ENCODE measurements around the gene UBN2. TPM values are rescaled to one million over a fixed set of nuclear protein-coding genes. Genes with fewer than 3 reads are reported as not detected.

UBN2 gene
- total and polyA plus RNA-seq, 2 of the 13 experiments (the other 11 are each of a cell fraction or from before 2014, with no cell fraction given), result 5.6 to 5.7 TPM

- no peak for TF ChIP-seq HBP1 (CRISPR knock-in tag; IDR thresholded peaks at IDR 0.05; ENCODE audit: low read depth)
- 0 out of 2 replicates have a peak, but pooled peaks have one; percentile 9 for TF ChIP-seq RFXAP (CRISPR knock-in tag; IDR thresholded peaks at IDR 0.05; ENCODE audit: borderline replicate concordance)
- peak; percentile 41 for TF ChIP-seq SMAD3 (CRISPR knock-in tag; IDR thresholded peaks at IDR 0.05)
- 0 out of 2 replicates have a peak, but pooled peaks have one; percentile 75 for TF ChIP-seq ZXDC (CRISPR knock-in tag; IDR thresholded peaks at IDR 0.05)
- peak; percentile 90; the same call in 1 of the 2 replicates for TF ChIP-seq ZNF891 (CRISPR knock-in tag; IDR thresholded peaks at IDR 0.05)
- TF ChIP-seq ZNF12 (CRISPR knock-in tag; IDR thresholded peaks at IDR 0.05), result no peak
- TF ChIP-seq SMAD1 (CRISPR knock-in tag; IDR thresholded peaks at IDR 0.05; ENCODE audit: borderline replicate concordance, low read depth), result peak; percentile 61; the same call in 1 of the 2 replicates
- no peak for TF ChIP-seq LCORL (IDR thresholded peaks at IDR 0.05)
- TF ChIP-seq LCORL (CRISPR knock-in tag; IDR thresholded peaks at IDR 0.05), result no peak; the same call in 1 of the 2 replicates
- TF ChIP-seq KAT8 (CRISPR knock-in tag; IDR thresholded peaks at IDR 0.05), result peak; percentile 74; the same call in 1 of the 2 replicates
- no peak; the same call in 1 of the 2 replicates for TF ChIP-seq ZNF451 (CRISPR knock-in tag; IDR thresholded peaks at IDR 0.05)
- peak; percentile 76 for TF ChIP-seq ATF1 (CRISPR knock-in tag; IDR thresholded peaks at IDR 0.05)
- peak; percentile 34; the same call in 1 of the 2 replicates for TF ChIP-seq MEIS2 (CRISPR knock-in tag; IDR thresholded peaks at IDR 0.05)
- TF ChIP-seq PRDM10 (CRISPR knock-in tag; IDR thresholded peaks at IDR 0.05; ENCODE audit: low read depth), result peak; percentile 99
- TF ChIP-seq ZNF350 (CRISPR knock-in tag; IDR thresholded peaks at IDR 0.05; ENCODE audit: borderline replicate concordance, low read depth), result peak; percentile 97
- TF ChIP-seq ZNF720 (CRISPR knock-in tag; IDR thresholded peaks at IDR 0.05), result no peak
- TF ChIP-seq CCDC6 (CRISPR knock-in tag; IDR thresholded peaks at IDR 0.05), result no peak; the same call in 1 of the 2 replicates
- TF ChIP-seq ZNF274 (CRISPR knock-in tag; IDR thresholded peaks at IDR 0.05), result no peak
- no peak for TF ChIP-seq CEBPB (IDR thresholded peaks at IDR 0.05; ENCODE audit: borderline replicate concordance, low read depth, low read length)
- peak; percentile 78 for TF ChIP-seq POLR2AphosphoS5 (IDR thresholded peaks at IDR 0.05; ENCODE audit: low read depth, low read length)
- 0 out of 2 replicates have a peak, but pooled peaks have one; percentile 45 for TF ChIP-seq ZNF512 (CRISPR knock-in tag; IDR thresholded peaks at IDR 0.05)
Measured at GRCh38 chr7:139341058-139341775, 110.2 kb downstream of the UBN2 start, which contains the start of gene FMC1 (continued).
